Ovary (tissue), 9 donors: ENCODE measurements around the gene AGT. TPM values are rescaled to one million over a fixed set of nuclear protein-coding genes. Genes with fewer than 3 reads are reported as not detected.
"Not testable (repeated sequence)": the region's sequence is repeated elsewhere in the genome, so short reads cannot be mapped to it uniquely, and the experiment has no call there.

Experiments used
- DNase-seq, 5 donors: peaks; one replicate each; pipeline ENCODE4 v3.0.0-alpha.2; 2019 to 2020
- H3K27ac ChIP-seq, 2 donors: fragments of 200-600 bp; one replicate each; pipeline versions ENCODE4 v1.5.1 to v1.8.0; 2019 to 2022
- H3K27me3 ChIP-seq: fragments of 200-600 bp; one replicate; pipeline ENCODE4 v1.8.0; 2022
- H3K36me3 ChIP-seq: fragments of 200-600 bp; sonication (generic); one replicate; pipeline ENCODE4 v1.5.1; 2019
- H3K4me1 ChIP-seq: one replicate; pipeline ENCODE4 v1.8.1; 2013; ENCODE audit warnings: mild to moderate bottlenecking, moderate library complexity; ENCODE audit not compliant: insufficient read depth
- H3K4me3 ChIP-seq: fragments of 200-600 bp; sonication (generic); one replicate; pipeline ENCODE4 v1.5.1; 2017
- H3K9me3 ChIP-seq, 2 donors: fragments of 200-600 bp in 1 of 2; sonication (generic) in 1 of 2; one replicate each; pipeline versions ENCODE4 v1.5.1 to v1.8.1; 2013 to 2019; ENCODE audit warnings: mild to moderate bottlenecking in 1 of 2, moderate library complexity in 1 of 2
- EP300 ChIP-seq: sonication (generic); formaldehyde crosslinking; IDR thresholded peaks from one replicate; pipeline ENCODE4 v1.6.1; 2017; ENCODE audit warnings: antibody characterized with exemption
- POLR2A ChIP-seq: fragments of 450-650 bp; IDR thresholded peaks from one replicate; pipeline ENCODE4 v1.6.1; 2017; ENCODE audit warnings: antibody characterized with exemption, mild to moderate bottlenecking, moderate library complexity
- WGBS, 3 donors: extraction: QIAGEN DNeasy Blood & Tissue Kit in 1 of 3; methylation state at CpG; one replicate each; pipeline versions ENCODE4 v1.1.5 to v1.1.7; 2013 to 2017; 5-methylcytosine and 5-hydroxymethylcytosine counted together
- intact Hi-C, 4 donors: fragments of 100-400 bp; cut with DNase I; formaldehyde crosslinking; loops; one replicate each; pipeline versions ENCODE4 v1.11.0 to v1.15.1; 2022 to 2023
- polyA plus RNA-seq, 2 donors: library from polyadenylated mRNA; stranded (reverse); fragments of 200-250 nt in 1 of 2; fragments of 350-450 nt in 1 of 2; fragmentation: Illumina TruSeq in 1 of 2; extraction: RNeasy Lipid Tissue Mini Kit (QIAGEN cat#74804) in 1 of 2; gene quantifications; one replicate each; pipeline ENCODE4 v1.2.3, GENCODE V29; 2013 to 2014
- total RNA-seq, 7 donors: library from RNA; depleted of rRNA in 2 of 7; stranded (reverse); fragments of >200 nt in 2 of 7; fragmentation: NEBNext Ultra II Directional in 3 of 7; extraction: Animal tissue kit (Norgen Biotek cat#: 25700) in 3 of 7; gene quantifications; one replicate each; pipeline versions ENCODE4 v1.1.0 to v1.2.4, GENCODE V29; 2016 to 2023
- TF ChIP-seq, protein P1 (sequence below), 3 donors: fragments of 450-650 bp in 2 of 3; fragments of 200-600 bp in 1 of 3; IDR thresholded peaks; one replicate each; pipeline versions ENCODE4 v1.5.1 to v1.8.0; 2016 to 2022; ENCODE audit warnings: antibody characterized with exemption in 3 of 3, mild to moderate bottlenecking in 1 of 3
- donor health status: DM: no; HTN: no; CAD: no; lungs with moderate emphysema.
- donor health status: DM: no; HTN: no; CAD: no.
- donor health status: Bipolar disorder and iron deficiency.
- donor health status: DM: yes; HTN: yes; CAD: no.
- donor health status: DM: no; HTN: no; CAD: no.
- donor health status: DM: yes; HTN: yes; CAD: no.

Gene AGT
- total and polyA plus RNA-seq, 9 donors, result 0.60 to 10.0 (median 3.3) TPM

DNA sequence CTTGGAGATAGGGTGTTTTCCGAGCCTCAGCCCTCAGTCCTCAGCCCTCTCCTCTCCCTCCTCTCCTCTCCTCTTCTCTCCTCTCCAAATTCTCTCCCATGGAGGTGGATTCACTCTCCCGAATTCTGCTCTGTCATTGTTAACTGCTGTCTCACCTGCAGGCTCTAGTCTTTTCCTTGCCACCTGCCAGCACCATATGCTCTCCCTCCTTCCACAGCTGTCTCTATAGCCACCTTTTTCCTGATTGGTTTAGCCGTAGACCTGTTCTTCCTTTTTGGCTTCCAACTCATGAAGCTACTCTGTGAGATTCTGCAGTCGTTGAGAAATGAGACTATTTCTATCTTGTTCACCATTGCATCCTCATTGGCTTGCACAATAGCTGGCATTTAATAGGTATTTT, 51.9 kb downstream of the AGT start:
- Histone ChIP-seq H3K4me1 (no peaks in the 10 kb centered on the region), H3K36me3 (no peaks in the 10 kb centered on the region), H3K4me3 (no peak overlapping the region), H3K9me3 (no peaks in the 10 kb centered on the region), H3K27me3 (no peaks in the 10 kb centered on the region), H3K27ac (no peak overlapping the region)
- WGBS, 3 donors, result 86 to 88% (median 87%) methylated on average over 4 of the region's 4 CpGs
- DNase-seq, result no peak
- no peak for TF ChIP-seq EP300
- TF ChIP-seq, protein P1, sequence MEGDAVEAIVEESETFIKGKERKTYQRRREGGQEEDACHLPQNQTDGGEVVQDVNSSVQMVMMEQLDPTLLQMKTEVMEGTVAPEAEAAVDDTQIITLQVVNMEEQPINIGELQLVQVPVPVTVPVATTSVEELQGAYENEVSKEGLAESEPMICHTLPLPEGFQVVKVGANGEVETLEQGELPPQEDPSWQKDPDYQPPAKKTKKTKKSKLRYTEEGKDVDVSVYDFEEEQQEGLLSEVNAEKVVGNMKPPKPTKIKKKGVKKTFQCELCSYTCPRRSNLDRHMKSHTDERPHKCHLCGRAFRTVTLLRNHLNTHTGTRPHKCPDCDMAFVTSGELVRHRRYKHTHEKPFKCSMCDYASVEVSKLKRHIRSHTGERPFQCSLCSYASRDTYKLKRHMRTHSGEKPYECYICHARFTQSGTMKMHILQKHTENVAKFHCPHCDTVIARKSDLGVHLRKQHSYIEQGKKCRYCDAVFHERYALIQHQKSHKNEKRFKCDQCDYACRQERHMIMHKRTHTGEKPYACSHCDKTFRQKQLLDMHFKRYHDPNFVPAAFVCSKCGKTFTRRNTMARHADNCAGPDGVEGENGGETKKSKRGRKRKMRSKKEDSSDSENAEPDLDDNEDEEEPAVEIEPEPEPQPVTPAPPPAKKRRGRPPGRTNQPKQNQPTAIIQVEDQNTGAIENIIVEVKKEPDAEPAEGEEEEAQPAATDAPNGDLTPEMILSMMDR (IDR thresholded peaks at IDR 0.05), result no peak
- no peak for TF ChIP-seq POLR2A
- intact Hi-C loops, result no loop called here

DNA sequence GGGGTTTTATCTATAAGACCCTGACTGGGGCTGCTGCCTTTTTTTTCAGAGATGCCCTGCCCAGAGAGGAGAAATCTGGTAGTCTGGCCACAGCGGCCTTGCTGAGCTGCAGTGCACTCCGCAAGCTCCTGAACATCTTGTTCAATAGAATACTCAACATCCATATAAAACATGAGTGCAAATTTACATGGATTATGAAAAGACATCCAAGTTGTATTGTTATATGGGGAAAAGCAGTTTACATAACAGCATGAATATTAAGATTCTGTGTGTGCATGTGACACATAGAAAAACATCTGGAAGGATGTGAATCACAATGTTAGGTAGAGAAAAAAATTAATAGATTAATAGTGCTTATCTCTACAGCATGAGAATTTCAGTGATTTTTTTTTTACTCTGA, 55.2 kb downstream of the AGT start:
- TF ChIP-seq, protein P1 (IDR thresholded peaks at IDR 0.05), result no peak
- TF ChIP-seq POLR2A, result no peak
- no peak for TF ChIP-seq EP300
- H3K36me3 ChIP-seq, result no peaks in the 10 kb centered on the region
- H3K27me3 ChIP-seq, result no peaks in the 10 kb centered on the region
- no peaks in the 10 kb centered on the region for H3K9me3 ChIP-seq
- DNase-seq, result no peak
- no peak overlapping the region for H3K4me3 ChIP-seq
- 91 to 98% (median 97%) methylated on average over 2 of the region's 2 CpGs for WGBS, 3 donors
- no peak overlapping the region for H3K27ac ChIP-seq
- no peaks in the 10 kb centered on the region for H3K4me1 ChIP-seq
- intact Hi-C loops, result no loop called here

- H3K4me3 ChIP-seq, DNase-seq, H3K27me3 ChIP-seq, H3K36me3 ChIP-seq, H3K4me1 ChIP-seq, H3K9me3 ChIP-seq, intact Hi-C loops, H3K27ac ChIP-seq: not testable (repeated sequence)
- 88 to 100% (median 94%) methylated on average over 1 of the region's 1 CpG for WGBS, 3 donors
These were observed 55.8 kb downstream of the AGT start for GRCh38 chr1:230658103-230658502.

DNA sequence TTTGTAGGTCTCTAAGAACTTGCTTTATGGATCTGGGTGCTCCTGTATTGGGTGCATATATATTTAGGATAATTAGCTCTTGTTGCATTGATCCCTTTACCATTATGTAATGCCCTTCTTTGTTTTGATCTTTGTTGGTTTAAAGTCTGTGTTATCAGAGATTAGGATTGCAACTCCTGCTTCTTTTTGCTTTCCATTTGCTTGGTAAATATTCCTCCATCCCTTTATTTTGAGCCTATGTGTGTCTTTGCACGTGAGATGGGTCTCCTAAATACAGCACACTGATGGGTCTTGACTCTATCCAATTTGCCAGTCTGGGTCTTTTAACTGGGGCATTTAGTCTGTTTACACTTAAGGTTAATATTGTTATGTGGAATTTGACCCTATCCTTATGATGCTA, 57.2 kb downstream of the AGT start:
- H3K9me3 ChIP-seq, H3K36me3 ChIP-seq, H3K27me3 ChIP-seq, intact Hi-C loops, H3K27ac ChIP-seq, H3K4me3 ChIP-seq, DNase-seq, H3K4me1 ChIP-seq: not testable (repeated sequence)
- WGBS, 3 donors, result 88 to 97% (median 93%) methylated on average over 1 of the region's 1 CpG

Other genes starting within 250 kb of the AGT start
- 10 to 100 TPM; 17.0 to 24.9 (median 21.5) TPM for gene COG2, start 71.6 kb downstream of the AGT start, total RNA-seq
- 10 to 100 TPM in 1 of 2 donors, 1 to 10 TPM in 1; 9.1 to 29.5 TPM for gene COG2, start 71.6 kb downstream of the AGT start, polyA plus RNA-seq
- 1 to 10 TPM in 1 of 7 donors, under 1 TPM in 6; 0.12 to 2.5 (median 0.30) TPM for gene CAPN9, start 33.3 kb upstream of the AGT start, total RNA-seq
- gene CAPN9, start 33.3 kb upstream of the AGT start, polyA plus RNA-seq, result under 1 TPM in 1 of 2 donors, not detected in 1; 0.08 TPM
- 10 to 100 TPM; 36.7 to 60.8 (median 43.4) TPM for gene C1orf198, start 154.4 kb upstream of the AGT start, total RNA-seq
- gene C1orf198, start 154.4 kb upstream of the AGT start, polyA plus RNA-seq, result 10 to 100 TPM; 34.0 to 58.3 TPM